GM23338 (cell line): ENCODE measurements around the gene CDH15. TPM values are rescaled to one million over a fixed set of nuclear protein-coding genes. Genes with fewer than 3 reads are reported as not detected.

Experiments
- ATAC-seq: fragments of 200-7000 bp; cut with Tn5 transposase; 3 replicates; pipeline ENCODE4 v1.9.1; 2020
- DNase-seq: peaks from one replicate; pipeline ENCODE4 v3.0.0-alpha.2; 2015; ENCODE audit warnings: low spot score
- H2AFZ ChIP-seq: fragments of 200-600 bp; sonication (generic); 2 replicates; pipeline ENCODE4 v1.8.0; 2016; ENCODE audit warnings: antibody characterized with exemption, mild to moderate bottlenecking, moderate library complexity
- H3F3A ChIP-seq: fragments of 200-600 bp; sonication (generic); replicated peaks from 2 replicates; pipeline ENCODE4 v1.8.0; 2017; ENCODE audit warnings: antibody characterized with exemption, mixed run types, low read depth
- H3K27ac ChIP-seq: fragments of 200-600 bp; sonication (generic); 2 replicates; pipeline ENCODE4 v1.6.1; 2016; ENCODE audit warnings: low read depth
- H3K27me3 ChIP-seq: fragments of 200-600 bp; sonication (generic); 2 replicates; pipeline ENCODE4 v1.8.0; 2016; ENCODE audit warnings: mild to moderate bottlenecking, mixed run types, moderate library complexity; ENCODE audit not compliant: insufficient read depth
- H3K36me3 ChIP-seq: fragments of 200-600 bp; sonication (generic); 2 replicates; pipeline ENCODE4 v1.8.0; 2016; ENCODE audit warnings: mild to moderate bottlenecking; ENCODE audit not compliant: insufficient read depth
- H3K4me1 ChIP-seq: fragments of 200-600 bp; sonication (generic); 2 replicates; pipeline ENCODE4 v1.8.0; 2016; ENCODE audit warnings: mild to moderate bottlenecking, moderate library complexity; ENCODE audit not compliant: insufficient read depth
- H3K4me2 ChIP-seq: fragments of 200-600 bp; sonication (generic); 2 replicates; pipeline ENCODE4 v1.7.1; 2017; ENCODE audit warnings: mixed run types
- H3K4me3 ChIP-seq: fragments of 200-600 bp; sonication (generic); 2 replicates; pipeline ENCODE4 v1.6.1; 2016; ENCODE audit warnings: mixed run types
- H3K79me2 ChIP-seq: fragments of 200-600 bp; sonication (generic); replicated peaks from 2 replicates; pipeline ENCODE4 v1.8.0; 2017; ENCODE audit warnings: mild to moderate bottlenecking; ENCODE audit not compliant: insufficient read depth
- H3K9me2 ChIP-seq: fragments of 200-600 bp; sonication (generic); 2 replicates; pipeline ENCODE4 v1.8.0; 2017; ENCODE audit not compliant: insufficient read depth
- H4K20me1 ChIP-seq: fragments of 200-600 bp; sonication (generic); replicated peaks from 2 replicates; pipeline ENCODE4 v1.8.0; 2017; ENCODE audit warnings: mild to moderate bottlenecking; ENCODE audit not compliant: insufficient read depth
- H3K27ac Mint-ChIP-seq: 2 replicates; pipeline ENCODE4 v1.8.0; 2020; ENCODE audit warnings: inconsistent platforms, mild to moderate bottlenecking, moderate library complexity, mixed read lengths
- H3K27me3 Mint-ChIP-seq: 3 replicates; pipeline ENCODE4 v1.8.0; 2022; ENCODE audit warnings: low read depth, mild to moderate bottlenecking, moderate library complexity, mixed read lengths, inconsistent platforms; ENCODE audit not compliant: insufficient read depth, poor library complexity
- H3K36me3 Mint-ChIP-seq: 3 replicates; pipeline ENCODE4 v1.8.0; 2021; ENCODE audit warnings: low read depth, mild to moderate bottlenecking, inconsistent platforms, moderate library complexity, mixed read lengths
- H3K4me1 Mint-ChIP-seq: 3 replicates; pipeline ENCODE4 v1.8.0; 2020; ENCODE audit warnings: mild to moderate bottlenecking, inconsistent platforms, mixed read lengths
- H3K4me3 Mint-ChIP-seq: 3 replicates; pipeline ENCODE4 v1.8.0; 2021; ENCODE audit warnings: moderate library complexity, mild to moderate bottlenecking, inconsistent platforms, mixed read lengths
- H3K9me3 Mint-ChIP-seq: 3 replicates; pipeline ENCODE4 v1.8.0; 2020; ENCODE audit warnings: moderate library complexity, mild to moderate bottlenecking, inconsistent platforms, mixed read lengths
- ETS1 ChIP-seq: IDR thresholded peaks from 2 replicates; pipeline ENCODE4 v1.6.1; 2016; ENCODE audit warnings: antibody characterized with exemption
- EZH2 ChIP-seq: fragments of 200-600 bp; sonication (generic); IDR thresholded peaks from one replicate; pipeline ENCODE4 v1.8.0; 2017; ENCODE audit warnings: antibody characterized with exemption, mild to moderate bottlenecking, low read depth; ENCODE audit not compliant: unreplicated experiment
- EZH2phosphoT487 ChIP-seq: fragments of 200-600 bp; sonication (generic); IDR thresholded peaks from one replicate; pipeline ENCODE4 v1.8.1; 2018; ENCODE audit warnings: antibody characterized with exemption; ENCODE audit not compliant: unreplicated experiment
- POLR2AphosphoS5 ChIP-seq: IDR thresholded peaks from 2 replicates; pipeline ENCODE4 v1.6.1; 2016; ENCODE audit warnings: antibody characterized with exemption, low read depth
- ZNF114 ChIP-seq: fragments of 250-450 bp; sonication (Bioruptor Pico); IDR thresholded peaks from 2 replicates; pipeline ENCODE4 v1.5.0; 2020; ENCODE audit warnings: mild to moderate bottlenecking, moderate library complexity
- ZNF331 ChIP-seq: fragments of 250-450 bp; sonication (Bioruptor Pico); IDR thresholded peaks from 2 replicates; pipeline ENCODE4 v1.5.0; 2020; ENCODE audit warnings: low read depth, mild to moderate bottlenecking, moderate library complexity
- ZNF462 ChIP-seq: fragments of 250-450 bp; sonication (Bioruptor Pico); IDR thresholded peaks from 2 replicates; pipeline ENCODE4 v1.5.0; 2020; ENCODE audit warnings: mild to moderate bottlenecking, moderate library complexity
- polyA plus RNA-seq: library from polyadenylated mRNA; unstranded; fragments of >200 nt; fragmentation: Nextera tagmentation; extraction: Ambion mirVana; gene quantifications from 2 replicates; pipeline ENCODE4 v1.2.1, GENCODE V29; 2016
- total RNA-seq: library from RNA; depleted of rRNA; stranded (reverse); fragments of >200 nt; shearing (Covaris generic); gene quantifications from 2 replicates; pipeline ENCODE4 v1.2.3, GENCODE V29; 2014
- TF ChIP-seq, protein P1 (sequence below): IDR thresholded peaks from one replicate; pipeline ENCODE4 v1.6.1; 2018; ENCODE audit warnings: antibody characterized with exemption; ENCODE audit not compliant: unreplicated experiment

Gene CDH15
- total and polyA plus RNA-seq, 2 experiments from 2014 or later = 0.61 to 1.0 TPM

GRCh38 chr16:89143201-89143741 lies 28.3 kb upstream of the CDH15 start (continued):
- no peak for TF ChIP-seq ZNF462 (CRISPR knock-in tag)
- TF ChIP-seq, protein P1, sequence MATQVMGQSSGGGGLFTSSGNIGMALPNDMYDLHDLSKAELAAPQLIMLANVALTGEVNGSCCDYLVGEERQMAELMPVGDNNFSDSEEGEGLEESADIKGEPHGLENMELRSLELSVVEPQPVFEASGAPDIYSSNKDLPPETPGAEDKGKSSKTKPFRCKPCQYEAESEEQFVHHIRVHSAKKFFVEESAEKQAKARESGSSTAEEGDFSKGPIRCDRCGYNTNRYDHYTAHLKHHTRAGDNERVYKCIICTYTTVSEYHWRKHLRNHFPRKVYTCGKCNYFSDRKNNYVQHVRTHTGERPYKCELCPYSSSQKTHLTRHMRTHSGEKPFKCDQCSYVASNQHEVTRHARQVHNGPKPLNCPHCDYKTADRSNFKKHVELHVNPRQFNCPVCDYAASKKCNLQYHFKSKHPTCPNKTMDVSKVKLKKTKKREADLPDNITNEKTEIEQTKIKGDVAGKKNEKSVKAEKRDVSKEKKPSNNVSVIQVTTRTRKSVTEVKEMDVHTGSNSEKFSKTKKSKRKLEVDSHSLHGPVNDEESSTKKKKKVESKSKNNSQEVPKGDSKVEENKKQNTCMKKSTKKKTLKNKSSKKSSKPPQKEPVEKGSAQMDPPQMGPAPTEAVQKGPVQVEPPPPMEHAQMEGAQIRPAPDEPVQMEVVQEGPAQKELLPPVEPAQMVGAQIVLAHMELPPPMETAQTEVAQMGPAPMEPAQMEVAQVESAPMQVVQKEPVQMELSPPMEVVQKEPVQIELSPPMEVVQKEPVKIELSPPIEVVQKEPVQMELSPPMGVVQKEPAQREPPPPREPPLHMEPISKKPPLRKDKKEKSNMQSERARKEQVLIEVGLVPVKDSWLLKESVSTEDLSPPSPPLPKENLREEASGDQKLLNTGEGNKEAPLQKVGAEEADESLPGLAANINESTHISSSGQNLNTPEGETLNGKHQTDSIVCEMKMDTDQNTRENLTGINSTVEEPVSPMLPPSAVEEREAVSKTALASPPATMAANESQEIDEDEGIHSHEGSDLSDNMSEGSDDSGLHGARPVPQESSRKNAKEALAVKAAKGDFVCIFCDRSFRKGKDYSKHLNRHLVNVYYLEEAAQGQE = no peak

- H3K4me3 ChIP-seq = no peak overlapping the region
- Mint-ChIP-seq H3K27me3 (peaks cover 4% of the 10 kb centered on the region), H3K4me3 (no peak overlapping the region), H3K27ac (no peak overlapping the region), H3K9me3 (peaks cover 23% of the 10 kb centered on the region), H3K4me1 (no peaks in the 10 kb centered on the region), H3K36me3 (peaks cover 35% of the 10 kb centered on the region)
- H3K4me1 ChIP-seq = no peaks in the 10 kb centered on the region
- H2AFZ ChIP-seq = no peak overlapping the region
- H3K79me2 ChIP-seq = no peaks in the 10 kb centered on the region
- ATAC-seq = no peak
- H3K4me2 ChIP-seq = no peak overlapping the region
- no peak overlapping the region for H3K27ac ChIP-seq
- H4K20me1 ChIP-seq = no peaks in the 10 kb centered on the region
- DNase-seq = no peak
- H3K36me3 ChIP-seq = peaks cover under 1% of the 10 kb centered on the region; the same call in 1 of the 2 replicates
- H3K27me3 ChIP-seq = no peaks in the 10 kb centered on the region
- no peaks in the 10 kb centered on the region; the same call in 1 of the 2 replicates for H3K9me2 ChIP-seq
- no peaks in the 10 kb centered on the region for H3F3A ChIP-seq
- TF ChIP-seq POLR2AphosphoS5 (no peak), ZNF114 (no peak), ETS1 (no peak), ZNF331 (no peak), EZH2 (no peak), EZH2phosphoT487 (no peak)
These were observed 27.5 kb upstream of the CDH15 start for GRCh38 chr16:89143911-89144675.
